EH (cell line): ENCODE data around the gene SLC44A5.
A peak's percentile ranks its signal among the peaks of the same experiment; 100 is the strongest.
"Not testable (repeated sequence)": the region's sequence is repeated elsewhere in the genome, so short reads cannot be mapped to it uniquely, and the experiment has no call there.

Experiments
- DNase-seq: peaks from one replicate; pipeline ENCODE4 v3.0.0-alpha.2; 2015; ENCODE audit warnings: low read depth

The SLC44A5 gene

GRCh38 chr1:75520862-75521475 lies 89.9 kb downstream of the SLC44A5 start:
- no peak for DNase-seq

GRCh38 chr1:75519651-75520427 lies 91.1 kb downstream of the SLC44A5 start:
- no peak for DNase-seq

- no peak for DNase-seq
Observed at GRCh38 chr1:75518686-75519085, 92.2 kb downstream of the SLC44A5 start.

- DNase-seq = no peak
Observed at GRCh38 chr1:75514270-75514669, 96.6 kb downstream of the SLC44A5 start.

GRCh38 chr1:75506976-75507375 lies 103.9 kb downstream of the SLC44A5 start:
- no peak for DNase-seq

GRCh38 chr1:75503221-75503974 lies 107.5 kb downstream of the SLC44A5 start:
- no peak for DNase-seq

- DNase-seq = peak; percentile 7
Observed at GRCh38 chr1:75502776-75503175, 108.1 kb downstream of the SLC44A5 start.

- no peak for DNase-seq
Observed at GRCh38 chr1:75501577-75502295, 109.2 kb downstream of the SLC44A5 start.

GRCh38 chr1:75492011-75492410 lies 118.9 kb downstream of the SLC44A5 start:
- DNase-seq = no peak

- no peak for DNase-seq
Observed at GRCh38 chr1:75487399-75487798, 123.5 kb downstream of the SLC44A5 start.

GRCh38 chr1:75484789-75485188 lies 126.1 kb downstream of the SLC44A5 start:
- DNase-seq = no peak

- no peak for DNase-seq
Observed at GRCh38 chr1:75482951-75483350, 128.0 kb downstream of the SLC44A5 start.

GRCh38 chr1:75476486-75476885 lies 134.4 kb downstream of the SLC44A5 start:
- not testable (repeated sequence) for DNase-seq

- DNase-seq = no peak
Observed at GRCh38 chr1:75475696-75476095, 135.2 kb downstream of the SLC44A5 start.

- no peak for DNase-seq
Observed at GRCh38 chr1:75472971-75473603, 137.8 kb downstream of the SLC44A5 start.

- DNase-seq = no peak
Observed at GRCh38 chr1:75472089-75472970, 138.6 kb downstream of the SLC44A5 start.

- DNase-seq = no peak
Observed at GRCh38 chr1:75471252-75471651, 139.7 kb downstream of the SLC44A5 start.

GRCh38 chr1:75470448-75470847 lies 140.5 kb downstream of the SLC44A5 start:
- DNase-seq = no peak

GRCh38 chr1:75469586-75470173 lies 141.2 kb downstream of the SLC44A5 start:
- no peak for DNase-seq

GRCh38 chr1:75461808-75462325 lies 149.0 kb downstream of the SLC44A5 start:
- no peak for DNase-seq
